HCT116 (cell line): Measurements from ENCODE around the gene TMC8. TPM values are rescaled to one million over a fixed set of nuclear protein-coding genes. Genes with fewer than 3 reads are reported as not detected.

ENCODE experiments used
- ATAC-seq: fragments of 200-7000 bp; cut with Tn5 transposase; 2 replicates; pipeline ENCODE4 v1.9.1; 2020; ENCODE audit warnings: mild to moderate bottlenecking, moderate library complexity
- BruUV-seq: library from RNA; stranded (reverse); fragments of 400-500 nt; replicated peaks from 2 replicates; lab custom pipeline; 2021; lab: Mats Ljungman, UMichigan
- CTCF ChIA-PET: fragments of 300-600 bp; sonication (Branson Sonifier 250); formaldehyde crosslinking; loops from one replicate; lab custom pipeline; 2021; ENCODE audit warnings: antibody characterized with exemption; lab: Charles Lee
- POLR2A ChIA-PET: fragments of 300-600, 350-600 bp; sonication (Branson Sonifier 250); formaldehyde crosslinking; loops from one replicate; lab custom pipeline; 2021; ENCODE audit warnings: antibody characterized with exemption; lab: Charles Lee
- RAD21 ChIA-PET, 2 experiments: fragments of 300-600 bp; sonication (Branson Sonifier 250); formaldehyde crosslinking; loops; one replicate each; lab custom pipeline; 2023; ENCODE audit warnings: low total read pairs in 2 of 2; ENCODE audit not compliant: uncharacterized antibody in 2 of 2, unreplicated experiment in 2 of 2, low non-redundant PET in 1 of 2; lab: Charles Lee
- DNase-seq: peaks from one replicate; pipeline ENCODE4 v3.0.0-alpha.2; 2010; ENCODE audit warnings: low read depth, low spot score
- H2AFZ ChIP-seq: fragments of 200-600 bp; shearing (Covaris generic), sonication (generic); 2 replicates; pipeline ENCODE4 v1.6.1; 2017; ENCODE audit warnings: low read depth, mixed run types, mixed read lengths, antibody characterized with exemption, low read length; ENCODE audit not compliant: poor library complexity, severe bottlenecking
- H3K27ac ChIP-seq: 2 replicates; pipeline ENCODE4 v1.5.1; 2012; ENCODE audit warnings: low read depth, low read length
- H3K27me3 ChIP-seq: fragments of 200-600 bp; sonication (generic); 2 replicates; pipeline ENCODE4 v1.6.1; 2016; ENCODE audit warnings: mixed run types, low read length, mixed read lengths; ENCODE audit not compliant: insufficient read depth
- H3K36me3 ChIP-seq, 2 experiments: fragments of 200-500 bp in 1 of 2; fragments of 200-600 bp in 1 of 2; sonication (Bioruptor generic) in 1 of 2; sonication (generic) in 1 of 2; 2 replicates each; pipeline versions ENCODE4 v1.5.1 to v1.6.1; 2014 to 2016; ENCODE audit warnings: low read length in 2 of 2, inconsistent platforms in 1 of 2, mixed read lengths in 1 of 2, mixed run types in 1 of 2; ENCODE audit not compliant: insufficient read depth in 2 of 2, control insufficient read depth in 1 of 2
- H3K4me1 ChIP-seq, 2 experiments: fragments of 200-600 bp in 1 of 2; sonication (generic) in 1 of 2; 2 replicates each; pipeline versions ENCODE4 v1.5.1 to v1.6.1; 2012 to 2017; ENCODE audit warnings: low read length in 2 of 2, inconsistent platforms in 1 of 2, mild to moderate bottlenecking in 1 of 2, mixed read lengths in 1 of 2, mixed run types in 1 of 2, moderate library complexity in 1 of 2; ENCODE audit not compliant: insufficient read depth in 2 of 2, control insufficient read depth in 1 of 2
- H3K4me2 ChIP-seq: fragments of 200-600 bp; sonication (generic); 2 replicates; pipeline ENCODE4 v1.6.1; 2017; ENCODE audit warnings: mixed run types, low read length, mixed read lengths
- H3K4me3 ChIP-seq, 2 experiments: fragments of 200-600 bp in 1 of 2; sonication (generic) in 1 of 2; replicated peaks in 1 of 2; 2 replicates each; pipeline ENCODE4 v1.5.1; 2011 to 2016; ENCODE audit warnings: low read length in 2 of 2, control low read depth in 1 of 2, low read depth in 1 of 2, mild to moderate bottlenecking in 1 of 2, mixed read lengths in 1 of 2, mixed run types in 1 of 2
- H3K79me2 ChIP-seq: fragments of 200-600 bp; sonication (generic); 2 replicates; pipeline ENCODE4 v1.6.1; 2017; ENCODE audit warnings: mild to moderate bottlenecking, mixed run types, low read length, moderate library complexity, mixed read lengths; ENCODE audit not compliant: insufficient read depth
- H3K9ac ChIP-seq: fragments of 200-600 bp; sonication (generic); 2 replicates; pipeline ENCODE4 v1.6.1; 2016; ENCODE audit warnings: low read length, mixed read lengths
- H3K9me2 ChIP-seq: fragments of 200-600 bp; sonication (generic), shearing (Covaris generic); 2 replicates; pipeline ENCODE4 v1.6.1; 2017; ENCODE audit warnings: mixed run types, mild to moderate bottlenecking, moderate library complexity; ENCODE audit not compliant: insufficient read depth
- H3K9me3 ChIP-seq, 2 experiments: fragments of 200-500 bp in 1 of 2; fragments of 200-600 bp in 1 of 2; sonication (Bioruptor generic) in 1 of 2; sonication (generic) in 1 of 2; 2 replicates each; pipeline ENCODE4 v1.6.1; 2014 to 2017; ENCODE audit warnings: low read length in 2 of 2, mixed read lengths in 2 of 2, inconsistent platforms in 1 of 2, low read depth in 1 of 2, mild to moderate bottlenecking in 1 of 2, mixed run types in 1 of 2, moderate library complexity in 1 of 2; ENCODE audit not compliant: control insufficient read depth in 1 of 2, insufficient read depth in 1 of 2
- H4K20me1 ChIP-seq: fragments of 200-600 bp; sonication (generic), shearing (Covaris generic); 2 replicates; pipeline ENCODE4 v1.6.1; 2017; ENCODE audit warnings: mixed run types, mild to moderate bottlenecking, moderate library complexity; ENCODE audit not compliant: insufficient read depth
- CBX3 ChIP-seq: IDR thresholded peaks from 2 replicates; pipeline ENCODE4 v1.6.1; 2012; ENCODE audit warnings: low read depth
- CEBPB ChIP-seq: IDR thresholded peaks from 2 replicates; pipeline ENCODE4 v1.6.1; 2012; ENCODE audit warnings: low read depth
- EGR1 ChIP-seq: IDR thresholded peaks from 2 replicates; pipeline ENCODE4 v1.6.1; 2012; ENCODE audit warnings: low read depth
- EZH2 ChIP-seq: fragments of 200-600 bp; sonication (generic); IDR thresholded peaks from 2 replicates; pipeline ENCODE4 v1.6.1; 2017; ENCODE audit warnings: antibody characterized with exemption, mixed run types
- EZH2phosphoT487 ChIP-seq: fragments of 200-600 bp; IDR thresholded peaks from 2 replicates; pipeline ENCODE4 v1.6.1; 2018; ENCODE audit warnings: antibody characterized with exemption, borderline replicate concordance
- POLR2A ChIP-seq: IDR thresholded peaks from 2 replicates; pipeline ENCODE4 v1.7.0; 2011; ENCODE audit warnings: borderline replicate concordance; ENCODE audit not compliant: insufficient read depth, insufficient read length; ENCODE audit errors: extremely low read depth
- POLR2AphosphoS5 ChIP-seq: IDR thresholded peaks from 2 replicates; pipeline ENCODE4 v1.6.1; 2011; ENCODE audit warnings: mild to moderate bottlenecking, low read depth, low read length, moderate library complexity
- SIN3A ChIP-seq: IDR thresholded peaks from 2 replicates; pipeline ENCODE4 v1.6.1; 2012; ENCODE audit warnings: low read depth
- SP1 ChIP-seq: IDR thresholded peaks from 2 replicates; pipeline ENCODE4 v1.6.1; 2012; ENCODE audit warnings: low read depth
- SRF ChIP-seq: IDR thresholded peaks from 2 replicates; pipeline ENCODE4 v1.6.1; 2012; ENCODE audit warnings: low read depth
- TCF7L2 ChIP-seq: IDR thresholded peaks from 2 replicates; pipeline ENCODE4 v1.7.0; 2011; ENCODE audit warnings: borderline replicate concordance, inconsistent platforms; ENCODE audit not compliant: insufficient read depth, insufficient read length; ENCODE audit errors: extremely low read depth
- YY1 ChIP-seq: IDR thresholded peaks from 2 replicates; pipeline ENCODE4 v1.6.1; 2011; ENCODE audit warnings: low read length, low read depth, moderate library complexity, mild to moderate bottlenecking; ENCODE audit not compliant: insufficient replicate concordance; ENCODE audit errors: extremely low read depth
- ZFX ChIP-seq: fragments of 450-650 bp; IDR thresholded peaks from 2 replicates; pipeline ENCODE4 v1.6.1; 2017
- intact Hi-C: fragments of 100-400 bp; cut with micrococcal nuclease; formaldehyde crosslinking; loops from 2 replicates; pipeline ENCODE4 v1.10.0; 2022
- total RNA-seq: library from RNA; stranded (reverse); gene quantifications from one replicate; pipeline ENCODE4 v1.2.1, GENCODE V29; 2021; ENCODE audit not compliant: unreplicated experiment
- TF ChIP-seq, protein P1 (sequence below), 3 experiments: fragments of 200-600 bp in 1 of 3; sonication (generic) in 1 of 3; IDR thresholded peaks in 2 of 3; conservative IDR thresholded peaks in 1 of 3; 2 replicates each; pipeline ENCODE4 v1.5.1; 2012 to 2017; ENCODE audit warnings: low read depth in 2 of 3, low read length in 2 of 3, antibody characterized with exemption in 1 of 3, borderline replicate concordance in 1 of 3, control low read depth in 1 of 3, mild to moderate bottlenecking in 1 of 3, mixed read lengths in 1 of 3, mixed run types in 1 of 3, moderate library complexity in 1 of 3; ENCODE audit not compliant: insufficient read depth in 1 of 3
- TF ChIP-seq, protein P2 (sequence below): IDR thresholded peaks from 2 replicates; pipeline ENCODE4 v1.6.1; 2012; ENCODE audit warnings: low read depth
- TF ChIP-seq, protein P3 (sequence below): IDR thresholded peaks from 2 replicates; pipeline ENCODE4 v1.6.1; 2012
- TF ChIP-seq, protein P4 (sequence below): IDR thresholded peaks from 2 replicates; pipeline ENCODE4 v1.6.1; 2011; ENCODE audit warnings: mild to moderate bottlenecking, low read length, moderate library complexity; ENCODE audit not compliant: insufficient replicate concordance; ENCODE audit errors: extremely low read depth

Gene TMC8
- total RNA-seq, 1 experiment from 2014 or later, result 7.8 TPM

DNA sequence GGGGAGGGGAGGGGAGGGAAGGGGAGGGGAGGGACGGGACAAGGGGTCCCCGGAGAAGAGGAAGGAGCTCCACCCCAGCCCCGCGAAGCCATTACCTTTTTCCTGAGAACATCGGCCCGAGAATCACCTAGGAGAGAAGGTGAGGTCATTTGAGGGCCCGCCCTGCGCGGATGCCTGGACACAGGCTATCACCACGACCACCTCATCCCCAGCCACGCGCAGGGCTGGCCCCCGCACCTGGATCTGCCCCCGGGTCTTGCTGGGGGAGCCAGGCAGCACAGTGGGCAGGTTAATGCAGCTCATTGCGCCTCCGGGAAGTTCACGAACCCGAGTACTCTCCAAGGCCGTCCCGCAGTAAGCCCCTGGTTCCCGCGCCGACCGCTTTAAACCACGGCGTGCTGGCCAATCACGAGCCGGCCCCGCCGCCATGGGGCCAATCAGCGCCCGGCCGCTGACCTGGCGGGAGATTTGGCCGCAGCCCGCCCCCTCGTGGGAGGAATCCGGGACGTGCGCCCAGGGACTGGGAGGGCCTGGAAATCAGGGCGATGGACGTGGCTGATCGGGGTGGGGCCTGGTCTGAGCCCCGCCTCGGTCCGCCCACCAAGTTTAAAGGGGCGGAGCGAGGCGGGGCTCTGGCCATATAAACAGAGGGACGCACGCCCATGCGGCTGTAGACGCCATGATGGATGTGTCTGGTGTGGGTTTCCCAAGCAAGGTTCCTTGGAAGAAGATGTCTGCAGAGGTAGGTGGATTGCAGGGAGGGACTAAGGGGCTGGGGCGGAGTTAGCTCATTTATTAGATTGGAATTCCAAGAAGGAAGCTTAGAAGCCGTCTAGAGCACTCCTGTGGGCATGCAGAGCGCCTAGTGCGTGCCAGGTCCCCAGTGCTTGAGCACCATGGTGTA is 56.4 kb downstream of the TMC8 start, which contains the start of the genes AFMID and TK1:
Gene AFMID, plus strand, starts transcription at position 671 of the 904 bp plus-strand sequence. Its CDS starts 9 bp downstream, at position 680.
Gene TK1, minus strand, starts transcription at position 361 of the 904 bp plus-strand sequence. Its CDS starts 58 bp downstream, at position 303.
- Histone ChIP-seq H3K27me3 (no peaks in the 10 kb centered on the region), H3K4me3 (peak within 1 kb of the TSS; percentile 94 to 95), H3K9me2 (no peaks in the 10 kb centered on the region), H3K4me2 (peak within 1 kb of the TSS; percentile 99), H3K4me1 (peaks cover 22 to 55% of the 10 kb centered on the region in 2 experiments), H3K9ac (peak within 1 kb of the TSS; percentile 98), H3K9me3 (no peaks in the 10 kb centered on the region), H2AFZ (no peak within 1 kb of the TSS), H3K36me3 (peaks cover 30 to 42% of the 10 kb centered on the region in 2 experiments), H3K79me2 (peaks cover 79% of the 10 kb centered on the region), H3K27ac (peak within 1 kb of the TSS; percentile 78), H4K20me1 (0 out of 2 replicates have a peak, but pooled peaks cover 3% of the 10 kb centered on the region)
- peak; percentile 99 for DNase-seq
- ChIA-PET CTCF (interaction anchor here (0.8 to 2.8 kb wide), 18 partner anchors 9 to 235 kb away, joined by 3 to 14 read pairs (median 5); no protein-coding TSS in a partner anchor), POLR2A (interaction anchor here (0.6 to 4.1 kb wide), 35 partner anchors 9 to 229 kb away, joined by 3 to 77 read pairs (median 4); partner anchors contain the start of genes BIRC5, TMC6, TMC8 and TNRC6C), RAD21 (interaction anchor here (0.5 to 1.4 kb wide), 6 partner anchors 20 to 102 kb away, joined by 3 to 9 read pairs (median 4); partner anchors contain the start of gene TMC6 (in 1 of the 2))
- peak; percentile 88 for ATAC-seq
- BruUV-seq, result no TSS peak
- intact Hi-C loops, result loop anchor here (1.0 to 2.0 kb wide), 3 partner anchors 18 to 47 kb away; partner anchors contain the start of genes BIRC5 and SYNGR2
- TF ChIP-seq, protein P1, sequence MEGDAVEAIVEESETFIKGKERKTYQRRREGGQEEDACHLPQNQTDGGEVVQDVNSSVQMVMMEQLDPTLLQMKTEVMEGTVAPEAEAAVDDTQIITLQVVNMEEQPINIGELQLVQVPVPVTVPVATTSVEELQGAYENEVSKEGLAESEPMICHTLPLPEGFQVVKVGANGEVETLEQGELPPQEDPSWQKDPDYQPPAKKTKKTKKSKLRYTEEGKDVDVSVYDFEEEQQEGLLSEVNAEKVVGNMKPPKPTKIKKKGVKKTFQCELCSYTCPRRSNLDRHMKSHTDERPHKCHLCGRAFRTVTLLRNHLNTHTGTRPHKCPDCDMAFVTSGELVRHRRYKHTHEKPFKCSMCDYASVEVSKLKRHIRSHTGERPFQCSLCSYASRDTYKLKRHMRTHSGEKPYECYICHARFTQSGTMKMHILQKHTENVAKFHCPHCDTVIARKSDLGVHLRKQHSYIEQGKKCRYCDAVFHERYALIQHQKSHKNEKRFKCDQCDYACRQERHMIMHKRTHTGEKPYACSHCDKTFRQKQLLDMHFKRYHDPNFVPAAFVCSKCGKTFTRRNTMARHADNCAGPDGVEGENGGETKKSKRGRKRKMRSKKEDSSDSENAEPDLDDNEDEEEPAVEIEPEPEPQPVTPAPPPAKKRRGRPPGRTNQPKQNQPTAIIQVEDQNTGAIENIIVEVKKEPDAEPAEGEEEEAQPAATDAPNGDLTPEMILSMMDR (IDR thresholded peaks at IDR 0.05 in 2 of 3, conservative IDR thresholded peaks at IDR 0.05 in 1 of 3; ENCODE audit: borderline replicate concordance in 1 of 3, insufficient read depth in 1 of 3, low read depth in 2 of 3, low read length in 2 of 3), result peak; percentile 34 to 95 (median 74); a peak in 5 of 6 replicates
- TF ChIP-seq SIN3A, result peak; percentile 96
- TF ChIP-seq SRF, result no peak
- TF ChIP-seq, protein P2, sequence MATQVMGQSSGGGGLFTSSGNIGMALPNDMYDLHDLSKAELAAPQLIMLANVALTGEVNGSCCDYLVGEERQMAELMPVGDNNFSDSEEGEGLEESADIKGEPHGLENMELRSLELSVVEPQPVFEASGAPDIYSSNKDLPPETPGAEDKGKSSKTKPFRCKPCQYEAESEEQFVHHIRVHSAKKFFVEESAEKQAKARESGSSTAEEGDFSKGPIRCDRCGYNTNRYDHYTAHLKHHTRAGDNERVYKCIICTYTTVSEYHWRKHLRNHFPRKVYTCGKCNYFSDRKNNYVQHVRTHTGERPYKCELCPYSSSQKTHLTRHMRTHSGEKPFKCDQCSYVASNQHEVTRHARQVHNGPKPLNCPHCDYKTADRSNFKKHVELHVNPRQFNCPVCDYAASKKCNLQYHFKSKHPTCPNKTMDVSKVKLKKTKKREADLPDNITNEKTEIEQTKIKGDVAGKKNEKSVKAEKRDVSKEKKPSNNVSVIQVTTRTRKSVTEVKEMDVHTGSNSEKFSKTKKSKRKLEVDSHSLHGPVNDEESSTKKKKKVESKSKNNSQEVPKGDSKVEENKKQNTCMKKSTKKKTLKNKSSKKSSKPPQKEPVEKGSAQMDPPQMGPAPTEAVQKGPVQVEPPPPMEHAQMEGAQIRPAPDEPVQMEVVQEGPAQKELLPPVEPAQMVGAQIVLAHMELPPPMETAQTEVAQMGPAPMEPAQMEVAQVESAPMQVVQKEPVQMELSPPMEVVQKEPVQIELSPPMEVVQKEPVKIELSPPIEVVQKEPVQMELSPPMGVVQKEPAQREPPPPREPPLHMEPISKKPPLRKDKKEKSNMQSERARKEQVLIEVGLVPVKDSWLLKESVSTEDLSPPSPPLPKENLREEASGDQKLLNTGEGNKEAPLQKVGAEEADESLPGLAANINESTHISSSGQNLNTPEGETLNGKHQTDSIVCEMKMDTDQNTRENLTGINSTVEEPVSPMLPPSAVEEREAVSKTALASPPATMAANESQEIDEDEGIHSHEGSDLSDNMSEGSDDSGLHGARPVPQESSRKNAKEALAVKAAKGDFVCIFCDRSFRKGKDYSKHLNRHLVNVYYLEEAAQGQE, result no peak
- peak; percentile 88 for TF ChIP-seq EGR1
- TF ChIP-seq, protein P3, sequence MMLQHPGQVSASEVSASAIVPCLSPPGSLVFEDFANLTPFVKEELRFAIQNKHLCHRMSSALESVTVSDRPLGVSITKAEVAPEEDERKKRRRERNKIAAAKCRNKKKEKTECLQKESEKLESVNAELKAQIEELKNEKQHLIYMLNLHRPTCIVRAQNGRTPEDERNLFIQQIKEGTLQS, result no peak
- TF ChIP-seq SP1, result peak; percentile 95
- peak; percentile 99 for TF ChIP-seq POLR2A
- TF ChIP-seq CBX3, result no peak
- no peak for TF ChIP-seq CEBPB
- peak; percentile 98 for TF ChIP-seq YY1
- TF ChIP-seq EZH2phosphoT487, result no peak
- TF ChIP-seq ZFX, result peak; percentile 33; the same call in 1 of the 2 replicates
- TF ChIP-seq, protein P4, sequence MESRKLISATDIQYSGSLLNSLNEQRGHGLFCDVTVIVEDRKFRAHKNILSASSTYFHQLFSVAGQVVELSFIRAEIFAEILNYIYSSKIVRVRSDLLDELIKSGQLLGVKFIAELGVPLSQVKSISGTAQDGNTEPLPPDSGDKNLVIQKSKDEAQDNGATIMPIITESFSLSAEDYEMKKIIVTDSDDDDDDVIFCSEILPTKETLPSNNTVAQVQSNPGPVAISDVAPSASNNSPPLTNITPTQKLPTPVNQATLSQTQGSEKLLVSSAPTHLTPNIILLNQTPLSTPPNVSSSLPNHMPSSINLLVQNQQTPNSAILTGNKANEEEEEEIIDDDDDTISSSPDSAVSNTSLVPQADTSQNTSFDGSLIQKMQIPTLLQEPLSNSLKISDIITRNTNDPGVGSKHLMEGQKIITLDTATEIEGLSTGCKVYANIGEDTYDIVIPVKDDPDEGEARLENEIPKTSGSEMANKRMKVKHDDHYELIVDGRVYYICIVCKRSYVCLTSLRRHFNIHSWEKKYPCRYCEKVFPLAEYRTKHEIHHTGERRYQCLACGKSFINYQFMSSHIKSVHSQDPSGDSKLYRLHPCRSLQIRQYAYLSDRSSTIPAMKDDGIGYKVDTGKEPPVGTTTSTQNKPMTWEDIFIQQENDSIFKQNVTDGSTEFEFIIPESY, result peak; percentile 54
- TF ChIP-seq POLR2AphosphoS5, result peak; percentile 100
- peak; percentile 30 for TF ChIP-seq TCF7L2
- TF ChIP-seq EZH2, result no peak
